Islet of Langerhans (tissue), 1 donor: ENCODE measurements around the gene ABCA6.
"Not testable (repeated sequence)": the region's sequence is repeated elsewhere in the genome, so short reads cannot be mapped to it uniquely, and the experiment has no call there.

ENCODE experiments used
- FAIRE-seq: peaks from one replicate; lab custom pipeline; 2011; peaks lifted over from hg19 to GRCh38; lab: Jason Lieb, UNC

The ABCA6 gene

GRCh38 chr17:69073392-69073791 lies 68.3 kb downstream of the ABCA6 start:
- not testable (repeated sequence) for FAIRE-seq

DNA sequence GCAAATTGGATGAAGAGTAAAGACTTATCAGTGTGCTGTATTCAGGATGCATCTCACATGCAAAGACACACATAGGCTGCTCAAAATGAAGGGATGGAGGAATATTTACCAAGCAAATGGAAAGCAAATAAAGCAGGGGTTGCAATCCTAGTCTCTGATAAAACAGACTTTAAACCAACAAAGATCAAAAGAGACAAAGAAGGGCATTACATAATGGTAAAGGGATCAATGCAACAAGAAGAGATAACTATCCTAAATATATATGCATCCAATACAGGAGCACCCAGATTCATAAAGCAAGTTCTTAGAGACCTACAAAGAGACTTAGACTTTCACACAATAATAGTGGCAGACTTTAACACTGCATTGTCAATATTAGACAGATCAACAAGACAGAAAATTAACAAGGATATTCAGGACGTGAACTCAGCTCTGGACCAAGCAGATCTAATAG lies 68.9 kb downstream of the ABCA6 start:
- not testable (repeated sequence) for FAIRE-seq

- FAIRE-seq: not testable (repeated sequence)
Observed at GRCh38 chr17:69071233-69071586, 70.5 kb downstream of the ABCA6 start.

- not testable (repeated sequence) for FAIRE-seq
Observed at GRCh38 chr17:69070378-69071232, 71.1 kb downstream of the ABCA6 start.

DNA sequence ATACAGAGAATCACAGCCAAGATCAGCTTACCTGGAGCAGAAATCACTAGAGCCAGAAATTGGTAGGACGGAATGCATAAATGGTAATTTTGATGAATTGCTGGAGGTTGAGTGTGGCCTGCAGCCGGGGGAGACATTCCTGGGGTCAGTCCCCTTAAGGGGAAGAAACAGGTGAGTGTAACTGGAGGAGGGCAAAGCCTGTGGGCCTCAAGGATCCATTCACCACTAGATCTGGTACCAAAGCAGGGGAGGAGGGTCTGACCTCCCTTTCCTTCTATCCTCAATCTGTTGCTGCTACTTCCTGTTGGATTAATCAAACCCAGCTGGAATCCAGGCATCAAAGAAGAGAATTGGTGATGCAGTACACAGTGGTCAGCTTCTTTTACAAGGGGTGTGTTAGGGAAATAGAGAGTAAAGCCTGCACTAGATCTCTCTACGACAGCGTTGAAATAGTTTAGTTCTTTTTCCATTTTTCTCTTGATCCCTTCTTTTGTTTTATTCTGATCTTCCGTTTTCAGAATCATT lies 72.4 kb downstream of the ABCA6 start:
- FAIRE-seq: no peak

- FAIRE-seq: no peak
Observed at GRCh38 chr17:69067274-69068047, 74.2 kb downstream of the ABCA6 start.

- FAIRE-seq: no peak
Observed at GRCh38 chr17:69066482-69066881, 75.2 kb downstream of the ABCA6 start.

DNA sequence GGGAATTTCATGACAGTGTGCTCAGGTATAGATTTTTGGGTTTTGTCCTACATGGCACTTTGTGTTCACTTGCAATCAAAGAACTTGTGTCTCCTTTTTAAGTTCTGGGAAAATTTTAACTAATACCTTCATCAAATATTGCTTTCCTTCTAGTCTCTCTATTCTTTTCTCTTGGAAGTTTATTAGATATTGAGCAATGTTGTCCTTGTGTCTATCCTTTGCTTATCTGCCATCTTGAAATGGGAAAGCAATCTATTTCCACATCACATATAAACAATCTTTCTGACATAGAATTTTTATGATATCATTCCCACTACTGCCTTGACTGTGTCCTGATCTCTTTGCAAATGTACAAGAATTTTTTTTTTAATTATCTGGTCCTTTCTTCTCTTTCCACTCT lies 76.6 kb downstream of the ABCA6 start:
- no peak for FAIRE-seq

GRCh38 chr17:69064476-69064875 lies 77.2 kb downstream of the ABCA6 start:
- no peak for FAIRE-seq

- no peak for FAIRE-seq
Observed at GRCh38 chr17:69064001-69064400, 77.7 kb downstream of the ABCA6 start.

DNA sequence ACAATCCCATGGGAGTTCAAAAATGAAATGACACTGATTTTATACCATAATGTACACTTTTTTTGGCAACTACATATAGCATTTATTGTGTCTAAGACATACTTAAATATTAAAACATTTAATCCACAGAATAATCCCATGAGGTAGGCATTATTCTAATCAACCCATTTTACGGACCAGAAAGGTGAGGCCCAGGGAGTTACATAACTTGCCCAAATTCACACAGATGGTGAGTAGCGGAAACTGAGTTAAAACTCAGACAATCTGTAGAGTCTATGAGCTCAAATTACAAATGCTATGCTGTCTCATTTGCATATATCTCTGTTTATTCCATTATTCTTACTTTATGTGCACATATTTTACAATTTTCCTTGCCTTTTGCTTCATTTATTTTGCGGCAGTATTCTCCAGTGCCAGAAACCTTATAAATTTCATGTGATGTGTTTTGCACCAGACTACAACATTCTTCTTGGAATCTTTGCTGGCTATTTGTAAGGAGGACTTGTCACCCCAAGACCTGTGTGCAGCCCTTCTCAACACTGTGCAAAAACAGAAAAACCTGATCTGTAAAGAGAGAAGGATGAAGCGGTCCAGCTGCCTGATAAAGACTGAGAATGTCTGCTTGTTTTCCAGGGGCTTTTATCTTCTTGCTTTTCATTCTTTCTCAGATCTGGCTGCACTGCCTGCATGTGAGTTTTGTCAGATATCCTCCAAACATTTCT lies 78.7 kb downstream of the ABCA6 start:
- FAIRE-seq: no peak

DNA sequence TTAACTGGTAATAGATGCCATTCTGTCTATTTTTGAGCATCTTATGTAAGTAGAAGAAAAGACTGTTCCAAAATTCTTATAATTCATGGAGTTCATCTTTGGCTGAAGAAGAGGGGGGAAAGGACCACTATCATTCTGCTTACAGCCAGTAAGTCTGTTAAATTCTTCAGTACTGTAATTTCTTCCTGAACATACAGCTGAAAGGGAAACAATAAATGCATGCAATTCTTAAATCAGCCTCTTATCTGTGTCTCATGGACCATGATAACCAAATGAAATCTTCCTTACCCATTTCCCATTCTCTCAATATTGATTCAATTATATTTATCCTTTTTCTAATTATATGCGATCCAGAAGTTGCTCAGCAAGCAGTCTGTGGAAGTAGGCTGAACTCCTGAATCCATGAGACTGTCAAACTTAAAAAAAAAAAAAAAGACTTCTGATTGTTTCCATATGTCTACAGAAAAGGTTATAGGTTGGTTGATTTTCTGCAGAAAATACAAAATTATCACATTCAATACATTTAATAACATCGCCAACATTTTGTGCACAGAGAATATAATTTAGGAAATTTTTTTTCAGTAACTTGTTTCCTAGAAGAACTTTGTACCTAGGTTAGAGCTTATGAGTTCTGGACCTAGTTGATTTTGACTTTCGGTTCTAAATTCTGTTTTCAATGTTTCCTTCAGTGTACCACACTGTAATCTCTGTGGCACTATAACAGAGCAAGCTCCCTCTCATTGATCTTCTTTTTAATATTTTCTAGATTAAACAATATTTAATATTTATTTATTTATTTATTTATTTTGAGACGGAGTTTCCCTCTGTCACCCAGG lies 79.8 kb downstream of the ABCA6 start:
- FAIRE-seq: no peak

GRCh38 chr17:69060822-69061221 lies 80.9 kb downstream of the ABCA6 start, which contains the start of gene ABCA9:
TSS of gene ABCA9 (minus strand) at chr17:69060927. CDS start at chr17:69051126, 9,801 bp downstream.
- no peak for FAIRE-seq

DNA sequence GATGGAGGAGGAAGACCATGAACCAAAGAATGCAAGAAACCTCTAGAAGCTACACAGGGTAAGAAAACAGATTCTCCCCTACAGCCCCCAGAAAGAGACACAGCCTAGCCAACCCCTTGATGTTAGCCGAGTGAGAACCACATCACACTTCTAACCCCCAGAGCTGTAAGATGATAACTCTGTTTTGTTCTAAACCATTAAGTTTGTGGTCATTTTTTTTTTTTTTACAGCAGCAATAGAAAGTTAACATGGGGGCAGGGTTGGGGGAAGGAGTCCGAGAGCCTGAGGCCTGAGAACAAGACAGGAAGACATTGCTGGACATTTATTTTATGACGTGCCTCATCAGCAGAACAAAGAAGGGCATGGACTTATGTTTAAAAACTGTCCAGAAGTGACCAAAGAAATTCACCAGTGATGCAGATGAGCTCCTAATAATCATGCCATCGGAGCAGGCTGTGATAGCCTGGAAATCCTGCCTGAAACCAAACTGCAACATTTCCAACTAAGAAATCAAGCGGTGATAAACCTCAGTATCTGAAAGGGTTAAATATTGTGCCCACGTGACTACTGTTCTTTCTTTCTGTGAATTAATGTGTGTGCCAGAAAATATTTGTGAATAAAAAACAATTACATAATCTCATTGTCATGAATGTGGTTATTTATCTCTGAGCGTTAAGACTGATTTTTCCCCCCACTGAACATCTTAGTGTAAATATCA lies 82.1 kb downstream of the ABCA6 start:
- no peak for FAIRE-seq

GRCh38 chr17:69058165-69058564 lies 83.5 kb downstream of the ABCA6 start:
- FAIRE-seq: no peak

DNA sequence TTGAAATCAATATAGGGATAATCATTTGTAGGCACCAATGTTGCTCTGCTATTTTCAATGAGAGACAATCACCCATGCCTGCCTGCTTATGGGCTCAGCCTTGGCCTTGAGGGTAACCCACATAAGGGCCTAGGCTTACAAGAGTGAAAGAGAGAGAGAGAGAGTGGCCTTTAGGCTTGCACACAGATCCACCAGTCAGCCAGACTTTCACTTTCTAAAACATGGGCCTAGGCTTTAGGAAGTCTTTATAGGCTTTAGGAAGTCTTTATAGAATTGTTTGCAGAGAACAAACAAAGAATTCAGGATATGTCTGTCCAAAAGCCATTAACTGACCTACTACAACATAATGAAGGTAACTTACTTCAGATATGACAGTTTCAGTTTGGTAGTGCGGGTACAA lies 84.4 kb downstream of the ABCA6 start:
- no peak for FAIRE-seq

GRCh38 chr17:69056179-69056823 lies 85.4 kb downstream of the ABCA6 start:
- FAIRE-seq: no peak

DNA sequence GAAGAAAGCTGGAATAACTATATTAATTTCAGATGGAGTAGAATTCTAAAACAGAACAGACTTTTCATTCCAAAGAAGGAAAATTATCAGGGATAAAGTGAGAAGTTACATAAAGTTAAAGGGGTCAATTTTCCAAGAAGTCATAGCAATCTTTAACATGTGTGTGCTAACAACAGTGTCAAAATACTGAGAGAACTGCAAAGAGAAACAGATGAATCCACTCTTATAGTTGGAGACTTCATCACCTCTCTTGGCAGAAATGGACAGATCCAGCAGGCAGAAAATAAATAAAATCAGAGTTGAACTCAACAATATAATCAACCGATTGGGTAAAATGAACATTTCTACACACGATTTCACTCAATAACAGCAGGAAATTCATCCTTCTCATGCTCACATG lies 86.4 kb downstream of the ABCA6 start:
- no peak for FAIRE-seq

DNA sequence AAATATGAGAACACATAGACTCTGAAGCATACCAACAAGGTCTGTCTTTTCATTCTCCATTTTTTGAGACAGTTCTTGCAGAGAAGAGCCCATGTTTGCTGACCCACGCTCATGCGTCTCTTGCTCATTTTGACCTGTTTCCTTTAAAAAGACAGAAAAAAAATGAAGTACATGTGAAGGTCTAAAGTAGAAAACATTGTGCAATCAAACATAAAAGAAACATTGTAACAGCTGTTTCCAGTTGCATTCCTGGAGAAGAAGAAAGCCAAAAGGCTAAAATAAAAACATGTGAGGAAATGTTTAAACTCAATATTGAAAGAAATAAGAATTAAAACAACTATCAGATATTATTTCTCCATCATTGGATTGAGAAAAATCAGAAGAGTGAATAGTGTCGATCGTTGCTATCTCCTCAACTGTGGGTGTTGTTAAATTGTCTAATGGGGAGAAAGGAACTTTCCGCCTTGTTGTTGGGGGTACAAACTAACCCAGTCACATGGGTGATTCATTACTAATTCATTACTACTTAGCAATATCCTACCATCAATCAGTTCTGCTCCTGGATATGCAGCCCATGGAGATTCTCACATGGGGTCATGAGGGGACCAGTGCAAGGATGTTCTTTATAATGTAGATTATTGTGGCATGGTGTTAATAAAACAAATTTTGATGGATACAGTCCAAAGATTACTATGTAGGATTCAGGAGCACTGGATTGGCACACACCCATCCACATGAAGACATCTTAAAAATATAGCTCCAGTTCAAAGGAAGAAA lies 90.5 kb downstream of the ABCA6 start:
- FAIRE-seq: no peak

DNA sequence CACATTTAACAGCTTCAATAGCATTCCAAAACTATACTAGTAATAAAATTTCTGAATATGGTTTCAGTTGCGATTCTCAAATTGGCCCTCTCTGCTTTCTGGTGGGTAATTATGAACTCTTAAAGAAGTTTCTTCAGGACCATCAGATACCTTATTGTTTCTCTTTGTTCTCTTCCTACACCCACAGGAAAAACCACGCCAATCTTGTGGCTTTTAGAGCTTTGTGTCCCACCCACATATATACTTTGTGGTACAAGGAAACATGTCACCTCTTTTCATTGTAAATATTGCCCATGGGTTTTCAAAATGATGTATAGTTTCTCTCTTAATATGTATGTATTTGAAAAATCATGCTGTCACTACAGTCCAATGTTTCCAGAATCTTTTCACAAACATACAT lies 93.1 kb downstream of the ABCA6 start:
- FAIRE-seq: no peak
